NCI-H2081 treated with DMSO at 0.1 percent for 48 hours (cell line): Measurements from ENCODE around the gene FUT7.
"Not testable (repeated sequence)": the region's sequence is repeated elsewhere in the genome, so short reads cannot be mapped to it uniquely, and the experiment has no call there.

Experiments
- DNase-seq: peaks from one replicate; lab custom pipeline; 2025; lab: John Stamatoyannopoulos, UW

Gene FUT7

DNA sequence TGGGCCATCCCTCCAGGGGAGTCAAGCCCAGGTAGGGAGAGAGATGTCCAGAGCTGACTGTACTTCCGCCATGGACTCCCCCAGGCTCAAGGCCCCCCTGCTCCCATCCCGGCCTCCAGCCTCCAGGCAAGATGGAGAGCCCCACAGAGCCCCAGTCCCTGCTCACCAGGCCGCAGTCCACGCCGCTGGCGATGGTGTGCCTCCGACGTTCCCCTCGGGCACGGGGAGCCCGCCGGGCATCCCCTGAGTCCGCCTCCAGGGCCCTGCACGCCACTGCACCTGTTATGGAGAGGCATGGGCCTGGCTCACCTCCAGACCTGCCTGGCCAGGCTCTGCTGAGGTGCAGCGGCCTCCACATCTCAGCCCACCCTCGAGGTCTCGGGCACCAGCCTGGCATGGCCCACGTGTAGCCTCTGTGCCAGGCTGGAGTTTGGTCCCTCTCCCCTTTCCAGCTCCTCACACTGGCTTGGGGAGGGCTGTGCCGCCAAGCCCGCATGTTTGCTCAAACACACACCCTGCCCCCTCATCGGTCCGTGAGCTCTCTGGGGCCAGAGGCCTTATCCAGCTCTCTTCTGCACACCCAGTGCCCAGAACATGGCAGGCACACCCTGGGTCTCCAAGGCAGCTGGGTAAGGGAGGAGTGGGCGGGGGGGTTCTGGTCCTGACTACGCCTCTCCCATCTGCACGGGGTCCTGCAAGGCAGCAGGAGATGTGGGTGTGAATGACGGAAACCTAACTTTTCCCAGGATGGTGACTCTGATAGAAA, 34.4 kb upstream of the FUT7 start:
- no peak for DNase-seq

DNA sequence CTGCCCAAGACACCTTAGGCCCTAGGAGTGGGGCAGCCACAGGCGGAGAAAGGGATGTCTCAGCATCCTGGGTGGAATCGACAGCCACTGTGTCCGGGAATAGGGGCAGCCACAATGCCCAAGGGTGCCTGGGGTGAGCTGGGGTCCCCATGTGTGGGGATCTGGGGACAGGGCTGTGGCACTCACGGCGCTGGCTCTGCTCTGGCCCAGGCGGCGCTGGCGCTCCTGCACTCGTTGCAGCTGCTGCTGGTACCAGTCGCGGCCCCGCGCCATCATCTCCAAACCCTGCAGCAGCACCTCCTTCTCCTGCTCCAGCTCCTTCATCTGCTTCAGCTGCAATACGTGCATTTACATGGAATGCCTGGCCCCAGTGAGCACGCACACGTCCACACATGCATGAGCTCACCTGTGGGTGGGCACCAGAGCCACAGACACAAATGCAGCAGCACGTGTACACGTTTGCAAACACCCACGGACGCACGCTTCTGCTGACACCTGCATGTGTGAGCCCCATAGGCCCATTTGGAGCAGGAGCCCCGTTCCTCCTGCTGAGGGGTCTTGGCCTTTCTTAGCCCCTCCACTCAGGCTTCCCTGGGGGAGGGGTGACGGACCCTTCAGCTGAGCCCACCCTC, 33.6 kb upstream of the FUT7 start:
- no peak for DNase-seq

DNA sequence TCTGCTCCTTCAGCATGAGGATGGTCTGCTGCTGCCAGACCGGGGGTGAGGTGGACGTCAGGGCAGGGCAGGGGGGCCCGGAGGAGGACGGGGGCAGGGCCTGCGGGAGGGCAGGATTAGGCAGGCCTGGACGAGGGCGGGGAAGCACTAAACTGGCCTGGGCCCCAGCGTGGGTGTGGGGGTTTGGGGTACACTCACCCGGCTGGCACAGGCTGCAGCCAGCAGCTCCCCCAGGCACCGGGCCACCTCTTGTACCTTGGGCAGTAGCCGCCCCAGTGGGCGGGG, 32.9 kb upstream of the FUT7 start:
- no peak for DNase-seq

DNA sequence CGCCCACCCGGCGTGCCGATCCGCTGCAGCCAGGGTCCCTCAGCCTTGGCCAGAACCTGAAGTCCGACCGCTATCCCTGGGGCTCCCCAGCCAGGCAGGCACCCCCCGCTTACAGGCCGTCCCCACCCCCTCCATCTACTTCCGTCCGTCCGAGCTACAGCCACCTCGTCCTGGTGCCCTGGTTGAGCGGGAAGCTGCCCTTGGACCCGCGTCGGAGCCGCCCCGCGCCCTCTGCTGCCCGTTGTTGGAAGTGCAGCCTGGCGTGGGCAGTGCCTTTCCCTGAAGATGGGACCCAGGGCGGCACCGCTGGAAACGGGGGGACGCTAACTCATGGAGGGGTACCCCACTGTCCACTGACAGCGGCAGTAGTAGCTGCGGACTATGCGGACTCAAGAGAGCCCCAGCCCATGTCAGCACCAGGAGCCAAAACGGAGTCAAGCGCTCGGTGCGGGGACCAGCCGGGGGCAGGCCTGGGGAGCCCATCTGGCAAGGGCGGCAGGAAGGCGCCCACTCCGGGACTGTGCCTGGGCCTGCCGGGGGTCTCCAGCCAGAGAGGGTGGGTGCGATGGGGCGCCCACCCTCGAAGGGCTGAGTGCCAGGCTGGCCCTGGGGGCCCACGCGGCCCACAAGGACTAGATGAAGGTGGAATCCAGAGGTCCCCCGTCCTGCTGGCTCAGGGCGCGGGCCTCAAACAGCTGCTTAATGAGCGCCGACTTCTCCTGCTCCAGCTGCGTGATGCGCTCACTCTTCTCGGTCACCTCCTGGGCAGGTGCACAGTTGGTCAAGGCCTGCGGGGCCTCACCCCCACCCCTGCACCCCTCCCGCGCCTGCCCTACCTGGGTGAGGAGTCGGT, 32.4 kb upstream of the FUT7 start:
- DNase-seq = no peak

DNA sequence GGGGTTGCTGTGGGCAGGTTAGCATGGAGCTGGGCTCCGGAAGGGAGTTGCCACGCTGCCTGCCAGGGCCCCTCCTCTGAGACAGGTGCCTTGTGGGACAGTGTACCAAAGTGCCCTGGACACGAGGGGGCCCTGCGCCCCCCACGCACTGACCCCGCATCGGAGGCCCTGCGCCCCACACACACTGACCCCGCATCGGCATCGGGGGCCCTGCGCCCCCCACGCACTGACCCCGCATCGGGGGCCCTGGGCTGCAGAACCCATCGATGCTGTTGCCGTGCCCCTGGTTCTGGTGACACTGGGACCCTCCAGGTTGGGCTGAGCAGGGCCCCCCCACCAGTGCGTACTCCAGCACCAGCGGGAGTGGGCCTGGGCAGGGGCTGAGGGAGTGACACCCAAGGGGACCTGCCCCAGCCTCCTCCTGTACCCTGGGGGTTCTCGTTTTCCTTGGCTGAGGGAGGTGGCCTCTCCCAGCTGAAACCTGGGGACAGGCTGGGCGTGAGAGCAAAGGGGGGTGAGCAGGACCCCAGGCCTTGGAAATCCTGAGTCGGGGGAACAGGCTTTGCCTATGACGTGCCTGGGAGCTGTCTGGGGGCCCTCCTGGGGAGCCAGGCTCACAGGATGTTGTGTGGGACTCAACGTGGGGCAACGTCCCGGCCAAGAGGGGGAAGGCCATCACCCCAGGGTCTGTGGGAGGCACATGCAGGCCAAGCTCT, 31.6 kb upstream of the FUT7 start:
- no peak for DNase-seq

DNA sequence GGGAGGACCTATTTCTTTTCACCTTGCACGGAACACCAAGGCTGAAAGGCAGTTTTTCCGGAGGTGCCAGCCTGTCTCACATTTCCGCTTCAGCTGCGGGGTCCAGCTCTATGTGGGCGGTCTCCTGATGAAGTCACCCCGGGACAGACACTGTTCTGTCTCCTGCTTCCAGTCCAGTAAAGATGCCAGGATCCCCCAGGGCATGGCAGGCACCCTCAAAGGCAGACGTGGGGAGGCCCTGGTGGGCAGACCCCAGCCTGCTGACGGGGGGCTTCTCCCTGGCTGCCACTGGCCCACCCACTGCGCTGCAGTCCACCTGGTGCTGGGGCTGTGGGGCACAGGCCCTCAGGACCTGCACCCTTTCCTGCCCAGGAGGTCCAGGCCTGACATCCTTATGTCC, 30.9 kb upstream of the FUT7 start:
- DNase-seq = not testable (repeated sequence)

DNA sequence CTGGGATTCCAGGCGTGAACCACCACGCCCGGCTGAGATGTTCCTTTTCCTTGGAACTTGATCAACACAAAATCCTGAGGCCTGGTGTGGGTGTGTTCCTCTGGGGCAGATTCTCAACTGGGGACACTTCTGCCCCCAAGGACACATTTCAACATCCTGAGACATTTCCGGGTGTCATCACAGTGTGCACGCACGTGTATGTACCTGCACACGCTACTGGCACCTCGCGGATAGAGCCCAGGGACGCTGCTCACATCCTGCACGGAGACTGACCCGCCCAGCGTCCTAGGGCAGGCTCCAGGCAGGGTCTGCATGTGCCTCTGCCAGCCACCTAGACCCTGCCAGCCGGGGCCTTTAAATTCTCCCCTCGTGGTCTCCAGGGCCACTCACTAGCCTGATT, 30.5 kb upstream of the FUT7 start:
- no peak for DNase-seq

DNA sequence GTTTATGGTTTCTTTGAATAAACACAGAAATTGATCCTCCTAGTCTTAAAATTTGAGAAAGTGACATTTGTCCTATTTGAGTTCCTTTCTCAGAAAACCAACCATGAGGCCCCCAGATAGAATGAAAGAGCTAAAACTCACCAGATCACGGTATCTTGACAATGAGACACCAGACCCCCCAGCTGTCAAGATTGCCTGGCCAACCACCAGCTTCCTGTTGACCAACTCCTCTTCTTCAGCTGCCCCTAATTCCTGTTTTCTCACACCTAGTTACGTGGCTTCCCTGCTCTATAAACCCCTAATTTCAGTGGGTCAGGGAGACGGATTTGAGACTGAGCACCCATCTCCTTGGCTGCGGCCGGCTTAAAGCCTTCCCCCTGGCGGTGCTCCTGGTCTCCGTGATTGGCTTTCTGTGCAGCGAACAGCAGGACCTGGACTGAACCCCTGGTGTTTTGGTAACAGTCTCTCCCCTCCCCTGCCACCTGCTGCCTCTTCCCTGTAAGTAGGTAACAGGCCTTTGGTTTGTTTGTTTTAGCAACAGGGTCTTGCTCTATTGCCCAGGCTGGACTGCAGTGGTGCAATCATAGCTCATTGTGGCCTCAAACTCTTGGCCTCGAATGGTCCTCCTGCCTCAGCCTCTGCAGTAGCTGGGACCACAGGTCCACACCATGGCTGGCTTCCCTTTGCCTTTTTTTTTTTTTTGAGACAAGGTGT, 26.8 kb upstream of the FUT7 start:
- no peak for DNase-seq

DNA sequence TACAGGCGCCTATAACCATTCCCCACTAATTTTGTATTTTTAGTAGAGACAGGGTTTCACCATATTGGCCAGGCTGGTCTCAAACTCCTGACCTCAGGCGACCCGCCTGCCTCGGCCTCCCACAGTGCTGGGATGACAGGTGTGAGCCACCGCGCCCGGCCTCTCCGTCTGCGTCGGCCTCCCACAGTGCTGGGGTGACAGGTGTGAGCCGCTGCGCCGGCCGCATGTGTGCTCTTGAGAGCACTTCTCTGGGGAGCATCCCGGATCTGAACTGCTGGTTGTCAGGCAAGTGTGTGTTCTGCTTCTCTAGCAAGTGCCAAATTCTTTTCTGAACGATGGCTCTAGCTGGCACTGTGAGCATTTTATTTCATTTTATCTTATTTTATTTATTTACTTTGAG, 25.7 kb upstream of the FUT7 start:
- DNase-seq = no peak

DNA sequence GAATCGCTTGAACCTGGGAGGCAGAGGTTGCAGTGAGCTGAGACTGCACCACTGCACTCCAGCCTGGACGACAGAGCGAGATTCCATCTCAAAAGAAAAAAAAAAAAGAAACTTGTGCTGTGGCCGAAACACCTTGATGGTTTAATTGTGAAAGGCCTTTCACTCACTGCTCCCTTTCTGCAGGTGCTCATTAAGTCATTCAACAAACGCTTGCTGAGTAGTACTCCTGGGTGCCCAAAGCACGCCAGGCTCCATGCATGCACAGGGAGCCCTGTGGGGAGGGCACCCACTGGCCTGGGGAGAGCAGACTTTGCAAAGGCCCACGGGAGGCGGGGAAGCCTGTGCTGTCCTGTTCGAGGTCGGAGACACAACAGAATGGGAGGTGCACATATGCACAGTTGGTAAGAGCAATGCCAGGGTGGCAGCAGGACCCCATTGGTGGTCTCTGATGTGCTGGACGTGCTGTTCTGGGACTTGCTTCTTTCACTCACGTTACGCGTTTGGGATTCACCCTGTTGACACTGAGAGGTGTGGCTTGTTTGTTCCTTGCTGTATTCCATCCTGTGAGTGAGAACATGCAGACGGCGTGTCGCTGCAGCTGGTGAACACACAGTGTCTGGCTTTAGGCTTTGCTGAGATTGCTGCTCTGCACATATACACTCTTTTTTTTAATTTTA, 25.0 kb upstream of the FUT7 start:
- no peak for DNase-seq

DNA sequence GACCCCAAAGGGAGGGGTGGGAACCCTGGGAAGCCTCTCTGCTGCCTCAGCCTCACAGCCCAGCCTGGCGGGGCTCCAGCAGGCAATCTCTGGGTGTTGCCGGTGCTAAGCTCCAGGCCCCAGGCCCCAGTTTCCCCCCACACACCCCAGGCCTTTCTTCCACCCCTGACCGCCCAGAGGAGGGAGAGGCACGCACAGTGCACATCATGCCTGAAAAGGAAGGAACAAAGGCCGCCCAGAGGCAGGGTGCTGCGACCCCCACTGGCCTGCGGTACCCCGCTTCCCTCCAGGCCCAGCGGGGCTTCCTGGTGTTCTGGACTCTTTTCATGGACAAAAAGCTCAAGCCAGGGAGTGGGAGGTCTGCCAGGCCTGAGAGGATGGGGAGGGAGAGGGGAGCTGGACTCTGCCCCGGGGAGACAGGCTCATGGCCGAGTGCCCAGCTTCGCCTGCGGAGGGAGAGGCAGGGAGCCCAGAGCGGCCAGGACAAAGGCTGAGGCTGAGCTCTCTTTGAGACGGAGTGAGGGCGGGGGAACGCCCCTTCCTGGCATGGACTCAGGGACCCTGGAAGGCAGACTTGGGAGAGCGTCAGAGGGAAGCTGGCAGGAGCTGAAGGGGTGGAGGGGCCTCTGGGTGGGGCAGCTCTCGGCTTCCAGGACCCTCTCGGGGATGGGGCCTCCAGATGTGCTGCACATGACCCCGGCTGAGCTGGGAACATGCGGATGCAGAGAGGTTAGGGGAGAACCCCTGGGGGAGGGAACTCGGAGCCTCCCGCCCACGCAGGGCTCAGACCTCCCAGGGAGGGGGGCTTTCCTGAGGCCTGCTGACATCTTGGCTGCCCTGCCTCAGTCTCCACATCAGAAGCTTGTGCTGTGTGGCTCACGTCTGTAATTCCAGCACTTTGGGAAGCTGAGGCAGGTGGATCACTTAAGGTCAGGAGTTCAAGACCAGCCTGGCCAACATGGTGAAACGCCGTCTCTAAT, 23.8 kb upstream of the FUT7 start:
- DNase-seq = peak; percentile 33

DNA sequence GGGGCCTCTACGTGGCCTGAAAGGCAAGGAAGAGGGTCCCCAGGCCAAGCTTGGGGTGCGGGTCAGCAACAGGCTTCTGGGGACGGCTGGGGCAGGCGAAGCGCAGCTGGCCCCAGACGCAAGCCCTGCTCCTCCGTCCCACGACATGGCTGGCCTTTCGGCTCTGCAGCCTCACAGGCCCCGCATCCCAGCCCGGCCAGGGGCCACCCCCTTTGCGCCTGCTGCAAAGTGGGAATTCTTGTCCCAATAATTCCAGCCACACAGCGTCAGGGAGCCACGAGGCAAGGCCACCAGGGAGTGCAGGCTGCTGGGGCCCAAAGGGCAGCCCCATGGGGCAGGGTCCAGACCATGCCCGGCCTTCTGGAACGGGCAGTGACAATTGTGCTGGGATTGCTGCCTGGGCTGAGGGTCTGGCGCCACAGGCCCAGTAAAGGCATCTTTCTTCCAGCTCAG, 23.1 kb upstream of the FUT7 start:
- no peak for DNase-seq

DNA sequence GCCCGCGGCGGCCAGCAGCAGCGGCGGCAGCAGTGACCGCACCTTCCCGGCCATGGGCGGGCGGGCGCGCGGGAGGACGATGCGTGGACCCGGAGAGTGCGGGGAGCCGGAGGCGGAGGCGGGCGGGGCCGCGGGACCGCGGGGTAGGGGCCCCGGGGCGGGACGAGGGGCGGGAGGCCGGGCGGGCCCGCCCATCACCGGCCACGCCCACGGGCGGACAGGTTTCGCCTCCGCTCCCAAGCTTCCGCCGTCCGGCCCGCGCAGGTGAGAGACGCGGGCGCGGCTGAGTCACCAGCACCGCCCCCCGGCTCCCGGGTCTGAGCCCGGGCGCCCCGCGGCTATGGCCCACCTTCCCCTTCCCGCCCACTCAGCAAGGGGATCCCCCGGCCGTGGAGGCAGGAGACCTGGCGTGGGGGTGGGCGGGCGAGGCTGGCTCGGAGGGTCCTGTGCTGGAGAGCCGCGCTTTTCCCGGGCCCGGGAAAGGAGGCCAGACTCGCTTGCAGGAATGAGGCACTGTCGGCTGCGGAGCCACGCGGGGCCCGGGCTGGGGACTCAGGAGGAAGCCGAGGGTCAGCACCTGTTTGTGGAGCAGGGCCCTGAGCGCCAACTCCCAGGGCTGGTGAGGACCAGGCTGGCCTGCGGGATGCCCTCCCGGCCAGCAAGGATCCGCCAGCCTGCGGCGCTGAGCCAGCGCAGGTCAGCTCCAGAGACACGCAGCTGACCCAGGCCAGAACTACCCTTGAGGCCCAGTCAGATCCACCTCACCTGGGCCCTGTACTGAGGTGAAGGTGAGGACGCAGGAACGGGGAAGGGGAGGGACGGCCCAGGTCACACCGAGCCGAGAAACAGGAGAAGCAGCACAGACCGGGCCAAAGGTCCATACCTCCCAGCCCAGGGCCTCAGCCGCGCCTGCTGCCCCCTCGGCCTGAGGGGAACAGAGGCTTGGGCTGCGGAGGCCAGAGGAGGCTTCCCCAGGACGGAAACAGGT, 22.4 kb upstream of the FUT7 start, which contains the start of gene ENTPD2:
ENTPD2 (minus strand) TSS at position 118 of the 988 bp plus-strand sequence; CDS start at position 54, 64 bp downstream.
- no peak for DNase-seq

DNA sequence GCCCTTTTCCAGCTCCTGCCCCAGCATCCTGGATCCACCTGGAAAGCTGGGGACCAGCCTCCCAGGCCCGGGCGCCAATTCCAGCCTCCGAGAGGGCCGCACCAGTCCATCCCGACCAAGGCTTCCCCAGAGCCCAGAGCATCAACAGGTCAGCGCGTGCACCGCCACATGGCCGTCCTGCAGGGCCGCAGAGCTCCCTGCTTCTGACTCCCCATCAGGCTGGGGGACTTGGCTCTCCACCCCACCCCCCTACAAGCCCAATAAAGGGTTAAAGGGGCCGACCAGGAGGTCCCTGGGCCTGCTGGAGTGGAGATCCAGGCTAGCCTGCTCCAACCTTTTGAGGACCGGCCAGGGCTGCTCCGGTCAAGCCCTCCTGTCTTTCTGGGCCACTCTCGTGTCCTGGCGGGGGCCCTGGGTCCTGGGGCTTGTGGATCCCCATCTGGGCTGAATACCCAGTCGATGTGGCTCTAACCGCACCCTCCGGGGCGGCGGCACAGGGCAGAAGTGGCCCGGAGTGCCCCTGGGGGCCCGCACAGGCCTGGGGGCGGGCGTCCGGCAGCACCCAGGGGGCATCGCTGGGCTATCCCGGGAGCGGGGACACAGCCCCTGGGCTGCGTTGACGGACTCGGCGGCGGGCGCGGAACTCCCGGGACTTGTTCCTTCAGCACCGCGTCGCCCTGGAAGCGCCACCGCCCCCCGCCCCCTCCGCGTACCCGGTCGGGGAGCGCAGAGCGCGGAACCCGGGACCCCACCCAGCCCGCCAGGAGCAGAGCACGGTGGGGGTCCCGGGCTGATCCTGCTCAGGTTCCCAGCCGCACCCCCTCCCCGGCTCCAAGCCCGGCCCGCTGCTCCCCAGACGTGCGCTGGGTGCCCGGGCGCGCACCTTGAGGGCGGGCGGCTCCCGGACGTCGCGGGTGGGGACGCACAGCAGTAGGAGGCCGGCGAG, 21.4 kb upstream of the FUT7 start:
- DNase-seq = no peak

DNA sequence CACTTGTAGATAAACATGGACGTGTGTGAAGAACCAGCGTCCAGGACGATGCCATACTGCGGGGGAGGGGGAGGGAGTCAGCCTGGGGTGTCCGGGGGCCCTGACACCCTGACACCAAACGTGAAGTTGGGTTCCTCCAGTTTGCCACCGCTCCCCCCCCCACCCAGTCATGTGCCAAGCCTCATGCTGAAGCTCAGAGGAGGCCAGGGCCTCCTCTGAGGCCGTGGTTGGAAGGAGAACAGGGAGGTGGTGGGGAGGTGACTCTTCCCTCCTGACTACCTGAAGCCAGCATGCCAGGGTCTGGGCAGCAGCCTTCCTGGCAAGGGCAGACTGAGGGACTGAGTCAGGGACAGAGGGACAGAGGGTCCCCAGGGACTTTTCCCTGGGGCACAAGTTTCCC, 20.4 kb upstream of the FUT7 start:
- no peak for DNase-seq

DNA sequence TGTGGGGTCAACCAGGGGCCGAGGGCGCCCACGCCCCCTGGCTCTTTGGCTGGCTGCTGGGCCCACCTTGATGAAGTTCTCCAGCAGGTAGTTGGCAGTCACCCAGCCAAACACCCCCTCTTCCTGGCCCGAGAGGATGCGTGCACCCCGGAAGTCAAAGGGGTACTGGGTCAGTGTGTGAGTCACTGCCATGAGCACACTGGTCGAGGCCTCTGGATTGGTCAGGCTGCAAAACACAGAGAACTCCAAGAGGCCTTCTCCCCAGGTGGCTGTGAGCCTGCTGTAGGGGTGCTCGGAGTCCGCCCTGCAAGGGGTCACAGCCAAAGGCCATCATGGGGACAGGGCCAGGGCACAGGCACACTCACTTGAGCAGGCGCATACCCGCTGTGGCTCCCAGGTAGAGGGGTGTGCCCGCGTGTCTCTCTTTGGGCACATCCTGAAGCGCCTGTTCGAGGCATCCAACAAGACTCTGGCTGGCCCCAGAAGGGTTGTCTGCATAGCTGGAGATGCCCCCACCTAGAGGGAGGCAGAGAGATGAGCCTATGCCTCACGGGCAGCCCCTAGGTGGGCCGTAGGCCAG, 19.3 kb upstream of the FUT7 start:
- no peak for DNase-seq

DNA sequence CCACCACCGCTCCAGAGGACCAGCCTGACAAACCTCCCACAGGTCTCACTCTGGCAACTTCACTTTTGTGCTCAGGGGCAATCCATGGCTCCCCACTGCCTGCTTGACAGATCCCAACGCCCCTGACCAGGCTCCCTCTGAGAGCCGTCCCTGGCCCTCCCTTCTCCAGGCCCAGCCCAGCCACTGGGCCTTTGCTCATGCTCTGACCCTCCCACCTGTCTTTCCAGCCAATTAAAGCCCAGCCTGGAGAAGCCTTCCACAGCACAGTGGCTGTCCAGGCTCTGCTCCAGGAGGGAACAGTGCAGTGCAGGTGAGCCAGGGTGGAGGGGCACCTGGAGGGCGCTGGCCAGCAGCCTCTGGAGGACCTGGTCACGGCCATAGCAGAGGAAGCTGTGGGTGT, 18.7 kb upstream of the FUT7 start:
- no peak for DNase-seq
